Stimulated activated CD8-positive, alpha-beta memory T cell treated with anti-CD3 and anti-CD28 coated beads, Interleukin-15, amount 100 ng/mL, for 1 hour (primary cell): ENCODE results near the gene HK1.
A peak's percentile ranks its signal among the peaks of the same experiment; 100 is the strongest.
"Not testable (repeated sequence)": the region's sequence is repeated elsewhere in the genome, so short reads cannot be mapped to it uniquely, and the experiment has no call there.

ENCODE experiments used
- DNase-seq: peaks from one replicate; pipeline ENCODE4 v3.0.0-alpha.2; 2020; ENCODE audit warnings: low read depth

The HK1 gene

DNA sequence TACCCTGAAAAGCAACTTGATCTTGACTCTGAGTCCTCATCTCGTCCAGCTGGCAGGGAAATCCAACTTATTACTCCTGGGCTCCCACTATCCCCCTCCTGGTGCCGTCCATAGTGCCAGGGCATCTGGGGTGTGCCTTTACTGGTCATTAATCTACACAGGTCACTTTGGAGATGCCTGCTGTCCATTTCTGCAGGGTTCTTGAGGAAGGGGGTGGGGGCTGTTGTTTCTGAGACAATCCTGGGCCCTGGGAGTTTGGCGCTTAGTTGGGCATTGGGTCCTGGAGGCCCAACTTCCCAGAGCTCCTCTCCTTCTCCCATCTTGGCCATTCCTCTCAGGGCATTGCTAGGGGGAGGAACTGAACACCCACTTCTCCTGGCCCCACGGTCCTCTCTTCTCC, 144.4 kb downstream of the HK1 start:
- no peak for DNase-seq

DNA sequence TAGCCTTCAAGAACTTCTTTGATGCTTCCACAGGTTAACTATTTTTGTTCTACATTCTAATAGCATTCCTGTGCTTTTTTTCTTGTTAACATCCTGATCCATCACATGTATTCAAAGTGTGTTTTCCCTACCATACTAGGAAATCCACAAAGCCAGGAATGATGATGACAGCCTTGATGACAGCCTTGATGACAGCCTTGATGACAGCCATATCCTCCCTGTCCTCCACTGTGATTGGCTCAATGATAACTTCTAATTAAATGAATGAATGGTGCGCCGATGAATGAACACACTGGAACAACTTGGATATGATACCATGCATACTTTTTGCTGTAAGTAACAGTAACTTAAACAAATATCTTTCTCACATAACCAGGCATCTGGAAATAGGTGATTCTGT, 146.7 kb downstream of the HK1 start:
- no peak for DNase-seq

DNA sequence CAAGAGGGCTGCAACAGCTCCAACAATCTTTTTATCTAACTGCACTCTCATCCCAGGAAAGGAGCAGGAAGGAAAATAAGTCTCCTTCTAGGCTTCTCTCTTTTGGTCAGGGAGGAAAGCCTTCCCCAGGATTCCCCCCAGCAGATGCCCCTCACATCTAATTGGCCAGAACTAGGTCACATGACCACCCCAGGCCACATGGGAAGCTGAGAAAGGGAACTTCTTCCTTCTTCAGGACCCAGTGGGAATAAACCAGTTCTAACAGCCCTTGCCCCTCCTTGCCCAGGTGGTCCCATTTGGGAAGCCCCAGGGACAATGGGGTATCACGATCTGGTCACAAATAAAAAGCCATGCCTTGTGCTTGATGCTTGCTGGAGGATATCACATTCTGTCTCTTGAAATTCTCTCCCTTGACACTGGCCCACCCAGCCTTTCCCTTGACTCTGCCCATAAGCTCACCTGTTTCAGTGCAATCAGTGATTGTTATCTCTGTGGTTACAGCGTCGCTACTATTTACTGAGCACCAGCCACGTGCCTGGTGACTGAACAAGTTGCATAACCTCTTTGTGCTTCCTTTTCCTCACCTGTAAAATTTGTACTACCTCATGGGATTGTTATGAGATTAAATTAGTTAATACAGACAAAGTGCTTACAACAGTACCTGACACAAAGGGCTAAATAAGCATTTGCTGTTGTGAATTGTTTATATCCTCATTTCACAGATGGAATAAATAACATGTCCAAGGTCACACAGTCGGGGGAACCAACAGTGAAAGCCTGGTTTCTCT, 147.4 kb downstream of the HK1 start:
- no peak for DNase-seq

DNA sequence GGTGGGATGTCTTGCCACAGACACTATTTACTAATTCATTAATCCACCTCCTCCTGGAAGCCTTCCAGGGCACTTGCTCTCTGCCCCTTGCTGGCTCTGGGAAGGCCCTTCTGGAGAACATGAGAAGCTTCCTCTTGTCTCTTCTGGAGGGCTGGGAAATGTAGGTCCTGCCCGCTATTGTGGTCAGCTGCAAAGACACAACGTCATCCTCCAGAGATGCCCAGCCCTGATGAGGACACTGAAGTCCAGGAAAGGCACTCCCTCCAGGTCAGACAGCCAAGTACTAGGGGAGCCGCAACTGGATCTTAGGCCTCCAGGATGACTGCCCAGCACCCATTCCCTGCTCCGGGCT, 148.1 kb downstream of the HK1 start:
- DNase-seq: no peak

DNA sequence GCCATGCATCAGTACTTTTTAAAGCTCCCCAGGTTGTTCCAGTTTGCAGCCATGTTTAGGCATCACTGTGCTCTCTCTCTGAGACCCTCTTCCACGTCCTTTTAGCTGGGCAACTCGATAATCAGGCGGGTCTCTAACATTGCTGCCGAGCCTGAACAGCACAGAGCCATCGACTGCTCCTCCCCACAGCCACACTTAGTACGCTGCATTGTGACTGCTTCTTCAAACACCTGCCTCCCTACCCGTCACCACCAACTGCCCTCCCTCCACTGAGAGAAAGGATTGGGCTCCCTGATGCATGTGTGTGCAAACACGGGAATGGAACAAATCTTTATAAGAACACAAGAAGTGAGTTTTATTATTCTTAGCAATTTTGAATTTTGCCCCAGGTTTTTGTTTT, 149.9 kb downstream of the HK1 start:
- no peak for DNase-seq

DNA sequence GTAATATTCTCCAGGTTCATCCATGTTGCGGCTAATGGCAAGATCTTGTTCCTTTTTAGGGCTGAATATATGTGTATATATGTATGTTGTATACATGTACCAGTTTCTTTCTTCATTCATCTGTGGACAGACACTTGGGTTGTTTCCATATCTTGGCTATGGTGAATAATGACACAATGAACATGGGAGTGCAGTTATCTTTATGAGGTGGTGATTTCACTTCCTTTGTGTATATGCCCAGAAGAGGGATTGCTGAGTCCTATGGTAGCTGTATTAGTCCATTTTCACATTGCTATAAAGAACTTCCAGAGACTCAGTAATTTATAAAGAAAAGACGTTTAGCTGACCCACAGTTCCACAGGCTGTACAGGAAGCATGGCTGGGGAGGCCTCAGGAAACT, 155.9 kb downstream of the HK1 start:
- DNase-seq: no peak

DNA sequence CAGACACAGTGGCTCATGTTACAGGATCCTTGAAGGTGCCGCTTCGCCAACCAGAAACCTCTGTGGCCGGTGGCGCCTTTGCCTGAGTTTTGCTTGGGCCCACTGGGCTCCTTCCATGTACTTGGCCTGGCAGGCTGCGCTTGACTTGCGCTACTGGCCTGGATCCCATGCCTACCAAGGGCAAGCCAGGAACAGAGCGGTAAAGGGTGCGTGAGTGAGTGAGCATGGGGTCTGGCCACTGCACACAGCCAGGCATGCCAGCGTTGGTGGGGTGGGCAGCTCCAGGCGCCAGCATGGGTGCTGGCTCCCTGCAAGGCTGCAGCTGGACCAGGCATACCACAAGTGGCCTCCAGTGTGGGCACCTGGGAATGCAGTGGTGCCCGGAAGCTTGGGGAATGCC, 156.6 kb downstream of the HK1 start:
- no peak for DNase-seq

DNA sequence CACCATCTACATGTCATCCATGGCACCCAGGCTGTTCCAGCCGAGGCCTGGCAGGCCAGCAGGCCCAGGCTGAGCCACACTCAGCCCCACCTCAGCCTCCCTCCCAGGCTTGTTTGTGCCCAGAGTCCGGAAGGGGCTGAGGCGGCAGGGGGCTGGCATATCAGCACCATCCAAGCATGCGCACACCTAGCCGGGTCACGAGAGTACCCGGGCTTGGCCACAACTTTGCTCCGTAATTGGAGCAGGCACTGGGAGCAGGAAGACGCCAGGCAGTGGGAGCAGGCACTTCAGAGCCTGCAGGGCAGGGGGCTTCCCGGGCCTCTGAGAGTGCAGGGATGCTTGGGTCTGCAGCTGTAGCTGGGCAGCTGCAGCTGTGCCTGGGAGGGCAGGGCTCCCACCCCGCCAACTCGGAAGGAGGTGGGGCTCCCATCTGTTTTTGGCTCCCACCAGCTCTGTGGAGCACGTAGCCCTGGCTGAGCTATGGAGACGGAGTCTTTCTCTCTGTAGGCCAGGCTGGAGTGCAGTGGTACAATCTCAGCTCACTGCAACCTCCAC, 157.7 kb downstream of the HK1 start:
- no peak for DNase-seq

DNA sequence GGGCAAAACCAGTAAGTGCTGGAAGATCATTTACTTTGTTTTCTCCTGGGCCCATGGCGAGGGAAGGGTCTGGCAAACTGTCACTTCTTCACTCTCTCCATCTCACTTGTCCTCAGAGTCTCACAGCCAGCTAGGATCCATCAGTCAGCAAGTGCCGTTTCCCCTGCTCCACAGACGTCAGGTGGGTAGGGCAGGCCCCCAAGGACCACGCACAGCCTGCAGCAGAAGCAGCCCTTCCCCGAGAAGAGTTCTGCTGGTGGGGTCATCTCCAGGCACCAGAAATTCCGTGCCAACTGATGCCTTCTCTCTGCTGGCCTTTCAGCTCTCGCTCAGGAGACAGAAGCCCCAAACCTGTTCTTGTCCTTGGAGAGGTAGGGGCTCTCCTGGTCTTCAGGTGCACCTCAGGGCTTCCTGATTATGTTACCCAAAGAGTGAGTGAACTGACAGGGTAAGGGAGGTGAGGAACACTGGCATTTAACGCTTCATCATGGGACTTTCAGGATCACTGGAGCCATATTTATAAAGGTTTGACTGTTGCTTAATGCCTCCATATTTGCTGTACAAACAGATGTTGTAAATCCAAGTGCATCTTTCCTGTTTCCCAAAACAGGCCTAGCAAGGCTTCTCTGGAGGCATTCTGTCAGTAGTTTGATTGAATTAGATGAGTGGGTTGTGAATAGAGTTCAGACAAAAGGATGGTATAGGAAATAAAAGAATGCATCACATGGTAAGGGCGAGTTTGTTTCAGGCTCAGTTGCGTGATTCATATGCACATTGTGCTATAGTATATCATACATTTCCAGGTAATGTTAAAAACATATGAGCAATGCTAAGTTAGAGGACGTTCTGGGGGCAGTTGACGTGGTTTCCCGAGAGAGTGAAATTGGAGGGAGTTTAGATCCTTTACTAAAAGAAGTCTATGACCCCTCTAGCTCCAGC, 159.3 kb downstream of the HK1 start:
- no peak for DNase-seq

DNA sequence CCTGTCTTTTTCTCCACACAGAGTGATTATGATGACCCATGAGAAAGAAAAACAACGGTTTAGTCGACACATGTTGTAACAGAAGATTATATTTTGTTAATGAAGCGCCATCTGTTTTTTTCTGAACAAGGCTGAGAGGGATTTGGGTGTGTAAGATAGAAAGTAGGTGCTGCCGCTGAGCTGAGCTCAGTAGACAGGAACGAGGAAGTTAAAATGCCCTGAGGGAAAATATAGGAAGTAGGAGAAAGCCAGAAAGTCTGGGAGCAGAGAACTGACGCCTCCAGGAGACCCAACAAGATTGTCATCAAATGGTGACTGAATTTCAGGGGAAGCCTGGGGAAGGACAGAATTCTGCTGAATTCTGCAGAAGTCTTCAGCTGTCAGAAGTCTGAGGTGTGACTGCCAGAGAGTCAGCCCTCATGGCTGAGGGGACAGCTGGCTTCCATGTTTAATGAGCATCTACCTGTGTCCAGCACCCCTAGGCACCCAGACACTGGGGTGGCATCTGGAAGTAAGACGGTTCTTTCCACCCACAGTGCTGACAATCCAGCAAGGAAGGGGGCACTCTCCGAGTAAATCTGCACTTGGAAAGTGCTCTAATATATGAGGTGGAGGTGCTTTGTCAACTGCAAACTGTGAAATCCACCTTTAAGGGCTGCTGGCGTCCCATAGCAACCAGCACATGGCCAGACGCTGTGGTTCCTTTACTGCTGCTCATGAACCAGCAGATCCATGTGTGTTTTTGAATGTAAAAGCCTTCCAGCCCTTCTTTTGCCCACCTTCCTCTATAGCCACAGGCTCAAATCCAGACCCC, 160.4 kb downstream of the HK1 start:
- DNase-seq: no peak

DNA sequence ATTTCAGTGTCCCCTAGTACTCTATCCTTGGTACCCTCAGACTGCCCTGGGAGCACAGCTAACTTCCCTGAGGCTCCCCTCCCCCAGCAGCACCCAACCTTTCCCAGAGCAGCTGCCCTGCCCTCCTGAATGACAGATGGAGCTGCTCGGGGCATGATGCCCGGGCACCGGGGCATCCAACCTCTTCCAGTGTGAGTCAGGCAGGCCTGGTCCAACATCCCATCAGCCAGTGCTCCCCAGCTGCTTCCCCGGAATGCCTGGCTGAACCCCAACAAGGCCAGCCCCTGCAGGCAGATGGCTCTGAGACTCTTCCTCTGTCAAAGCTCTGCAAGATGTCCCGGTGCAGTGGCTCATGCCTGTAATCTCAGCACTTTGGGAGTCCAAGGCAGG, 161.0 kb downstream of the HK1 start:
- no peak for DNase-seq

DNA sequence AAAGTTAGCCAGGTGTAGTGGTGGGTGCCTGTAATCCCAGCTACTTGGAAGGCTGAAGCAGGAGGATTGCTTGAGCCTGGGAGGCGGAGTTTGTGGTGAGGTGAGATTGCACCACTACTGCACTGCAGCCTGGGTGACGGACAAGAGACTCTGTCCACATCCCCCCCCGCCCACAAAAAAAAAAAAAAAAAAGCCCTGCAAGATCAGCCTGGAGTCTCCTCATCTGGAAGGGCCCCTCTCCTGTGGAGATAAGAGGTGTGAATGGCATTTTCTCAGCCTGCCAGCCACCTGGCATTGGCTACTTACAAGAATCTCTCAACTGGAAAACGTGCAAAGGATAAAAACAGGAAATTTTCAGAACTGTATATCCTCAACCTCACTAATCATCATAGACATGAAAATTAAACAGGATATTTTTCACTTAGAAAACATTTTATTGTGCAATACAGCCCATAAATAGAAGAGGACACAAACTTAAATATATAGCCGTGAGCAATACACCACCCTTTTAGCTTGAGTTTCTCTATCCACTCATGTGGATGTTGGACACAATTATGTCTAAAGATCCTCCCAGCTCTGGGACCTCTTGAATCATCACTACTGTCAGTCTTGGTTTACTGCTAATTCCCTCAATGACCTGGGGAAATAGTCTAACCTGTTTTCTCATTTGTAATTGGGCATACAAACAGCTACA, 161.7 kb downstream of the HK1 start:
- DNase-seq: no peak

DNA sequence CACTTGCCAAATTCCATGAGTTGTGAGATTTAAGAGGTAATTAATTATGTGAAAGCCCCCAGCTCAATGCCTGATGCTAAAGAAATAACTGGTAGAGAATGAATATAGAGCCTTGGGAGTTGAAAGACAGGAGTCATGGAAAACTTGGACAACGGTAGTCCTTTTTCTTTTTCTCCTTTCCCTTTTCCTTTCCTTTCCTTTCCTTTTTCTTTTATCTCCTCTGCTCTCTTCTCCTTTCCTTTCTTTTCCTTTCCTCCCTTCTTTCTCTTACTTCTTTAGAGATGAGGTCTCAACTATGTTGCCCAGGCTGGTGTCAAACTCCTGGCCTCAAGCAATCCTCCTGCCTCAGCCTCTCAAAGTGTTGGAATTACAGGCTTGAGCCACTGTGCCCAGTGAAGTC, 165.1 kb downstream of the HK1 start:
- no peak for DNase-seq

DNA sequence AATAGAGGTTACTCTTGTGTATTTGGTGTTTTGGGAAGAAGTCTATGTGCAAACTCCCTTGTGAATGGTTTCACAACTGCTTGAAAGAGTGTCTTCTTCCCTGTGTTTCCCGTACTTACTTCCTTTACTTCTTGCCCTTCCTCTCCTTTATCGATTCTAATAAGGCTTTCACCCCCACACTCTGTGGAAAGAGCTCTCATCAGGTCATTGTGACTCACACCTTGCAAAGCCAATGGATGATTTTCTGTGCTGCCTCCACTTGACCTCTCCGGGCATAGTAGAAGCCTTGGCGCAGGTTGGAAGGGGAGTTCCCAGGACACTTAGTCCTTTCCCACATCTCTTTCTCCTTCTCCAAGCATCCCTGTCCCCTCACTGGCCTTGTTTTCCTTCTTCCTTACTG, 166.7 kb downstream of the HK1 start:
- DNase-seq: no peak

DNA sequence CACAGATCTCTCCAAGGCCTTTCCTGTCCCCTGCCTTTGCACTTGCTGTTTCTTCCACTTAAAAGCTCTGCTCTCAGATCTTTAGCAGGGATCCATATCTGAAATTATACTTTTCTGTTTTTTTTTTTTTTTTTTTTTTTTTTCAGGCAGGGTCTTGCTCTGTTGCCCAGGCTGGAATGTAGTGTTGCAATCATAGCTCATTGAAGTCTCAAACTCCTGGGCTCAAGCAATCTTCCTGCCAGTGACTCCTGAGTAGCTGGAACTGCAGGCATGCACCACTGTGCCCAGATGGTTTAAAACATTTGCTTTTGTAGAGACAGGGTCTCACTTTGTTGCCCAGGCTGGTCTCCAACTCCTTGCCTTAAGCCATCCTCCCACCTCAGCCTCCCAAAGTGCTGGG, 167.9 kb downstream of the HK1 start:
- DNase-seq: no peak

DNA sequence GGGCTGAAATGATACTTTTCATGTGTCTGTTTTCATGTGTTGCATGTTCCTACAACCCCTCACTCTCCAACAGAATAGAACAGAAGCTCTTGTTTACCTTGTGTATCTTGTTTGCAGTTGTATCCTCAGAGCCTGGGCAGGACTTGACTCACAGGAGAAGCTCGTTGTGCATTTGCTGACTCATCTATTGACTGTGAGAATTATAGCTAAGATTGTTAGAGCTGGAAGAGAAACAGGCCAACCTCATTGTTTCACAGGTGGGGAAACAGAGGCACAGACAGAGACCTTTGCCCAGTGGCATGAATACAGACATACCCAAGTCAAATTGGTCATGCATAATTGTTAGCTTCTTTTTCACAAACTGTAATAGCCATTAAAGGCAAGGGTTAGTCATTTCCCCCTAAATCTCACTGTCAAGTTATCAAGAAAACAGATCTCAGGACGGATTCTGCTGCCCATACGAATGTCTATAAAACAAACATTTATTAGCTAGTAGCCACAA, 168.4 kb downstream of the HK1 start:
- no peak for DNase-seq

DNA sequence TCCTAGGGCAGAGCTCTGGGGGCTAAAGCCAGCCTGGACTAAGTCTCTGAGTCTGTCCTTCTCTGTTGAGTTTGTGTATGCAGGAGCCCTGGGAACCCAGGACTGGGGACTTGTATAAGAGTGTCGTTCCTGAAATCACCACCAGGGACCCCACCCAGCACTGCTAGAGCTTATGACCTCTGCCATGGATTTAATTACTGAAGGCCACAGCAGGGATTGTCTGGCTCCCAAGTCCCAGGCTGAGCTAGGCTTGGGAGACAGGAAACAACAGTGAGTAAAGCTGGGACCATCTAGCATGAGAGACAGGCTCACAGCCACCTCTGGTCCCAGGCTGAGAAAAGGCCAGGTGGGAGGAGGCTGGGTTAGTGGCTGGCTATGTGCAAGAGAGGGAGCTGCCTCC, 171.5 kb downstream of the HK1 start:
- DNase-seq: peak; percentile 19

DNA sequence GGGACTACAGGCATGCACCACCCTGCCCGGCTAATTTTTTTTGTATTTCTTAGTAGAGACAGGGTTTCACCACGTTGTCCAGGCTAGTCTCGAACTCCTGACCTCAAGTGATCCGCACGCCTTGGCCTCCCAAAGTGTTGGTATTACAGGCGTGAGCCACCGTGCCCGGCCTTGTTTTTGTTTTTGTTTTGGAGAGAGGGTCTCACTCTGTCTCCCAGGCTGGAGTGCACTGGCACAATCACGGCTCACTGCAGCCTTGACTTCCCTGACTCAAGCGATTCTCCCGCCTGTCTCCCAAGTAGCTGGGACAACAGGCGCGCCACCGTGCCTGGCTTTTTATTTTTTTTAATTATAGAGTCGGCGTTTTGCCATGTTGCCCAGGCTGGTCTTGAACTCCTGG, 172.1 kb downstream of the HK1 start:
- not testable (repeated sequence) for DNase-seq

DNA sequence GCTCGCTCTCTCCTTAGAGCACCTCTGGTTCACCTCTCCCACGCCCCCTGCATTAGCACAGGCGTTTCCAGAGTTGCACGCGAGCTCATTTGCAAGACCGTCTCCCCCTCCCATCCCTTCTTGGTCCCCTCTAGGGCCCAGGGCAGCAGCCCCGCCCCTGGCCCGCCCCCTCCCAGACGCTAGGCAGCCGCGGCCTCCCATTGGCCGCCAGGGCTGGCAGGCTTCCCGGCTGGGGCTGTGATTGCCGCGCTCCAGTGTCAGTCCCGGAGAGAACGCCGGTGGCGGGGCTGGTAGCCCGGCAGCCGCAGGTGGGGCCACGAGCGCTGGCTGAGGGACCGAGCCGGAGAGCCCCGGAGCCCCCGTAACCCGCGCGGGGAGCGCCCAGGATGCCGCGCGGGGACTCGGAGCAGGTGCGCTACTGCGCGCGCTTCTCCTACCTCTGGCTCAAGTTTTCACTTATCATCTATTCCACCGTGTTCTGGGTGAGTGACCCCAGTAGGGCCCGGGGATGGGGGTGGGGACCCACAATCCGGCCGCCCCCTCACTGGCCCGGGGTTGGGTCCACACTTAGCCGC, 173.0 kb downstream of the HK1 start, which contains the start of gene TSPAN15:
TSS of gene TSPAN15 (plus strand) at position 257 of the 575 bp plus-strand sequence. CDS start at position 387, 130 bp downstream.
- DNase-seq: peak; percentile 50
